Measurements from ENCODE around the gene ZNF451.

DNA sequence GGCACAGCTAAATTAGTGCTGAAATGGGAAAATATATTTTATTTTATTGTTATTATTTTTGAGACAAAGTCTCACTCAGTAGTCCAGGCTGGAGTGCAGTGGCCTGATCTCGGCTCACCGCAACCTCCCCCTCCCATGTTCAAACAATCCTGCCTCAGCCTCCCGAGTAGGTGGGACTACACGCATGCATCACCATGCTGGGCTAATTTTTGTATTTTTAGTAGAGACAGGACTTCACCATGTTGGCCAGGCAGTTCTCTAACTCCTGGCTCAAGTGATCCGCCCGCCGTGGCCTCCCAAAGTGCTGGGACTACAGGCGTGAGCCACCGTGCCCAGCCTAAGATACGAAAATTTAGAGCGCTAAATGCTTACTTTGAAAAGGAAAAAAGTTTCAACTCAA lies 127.3 kb downstream of the ZNF451 start:
- TF ChIP-seq POLR2AphosphoS5 (IDR thresholded peaks at IDR 0.05; ENCODE audit: low read depth, low read length) (no peak), POLR2A (IDR thresholded peaks at IDR 0.05; ENCODE audit: low read depth, low read length) (no peak), SPI1 (IDR thresholded peaks at IDR 0.05; ENCODE audit: low read depth, low read length) (no peak), TAF1 (IDR thresholded peaks at IDR 0.05; ENCODE audit: low read depth, low read length) (no peak), PAX5 (IDR thresholded peaks at IDR 0.05; ENCODE audit: insufficient read depth, low read length, severe bottlenecking) (no peak), POU2F2 (IDR thresholded peaks at IDR 0.05; ENCODE audit: low read depth, low read length) (no peak)
